Activated T-cell treated with anti-CD3 and anti-CD28 coated beads for 48 hours (primary cell): ENCODE measurements around the gene MKRN1.
"Not testable (repeated sequence)": the region's sequence is repeated elsewhere in the genome, so short reads cannot be mapped to it uniquely, and the experiment has no call there.

Experiments
- DNase-seq: peaks from one replicate; pipeline ENCODE4 v3.0.0-alpha.2; 2020; ENCODE audit warnings: low read depth

The MKRN1 gene

DNA sequence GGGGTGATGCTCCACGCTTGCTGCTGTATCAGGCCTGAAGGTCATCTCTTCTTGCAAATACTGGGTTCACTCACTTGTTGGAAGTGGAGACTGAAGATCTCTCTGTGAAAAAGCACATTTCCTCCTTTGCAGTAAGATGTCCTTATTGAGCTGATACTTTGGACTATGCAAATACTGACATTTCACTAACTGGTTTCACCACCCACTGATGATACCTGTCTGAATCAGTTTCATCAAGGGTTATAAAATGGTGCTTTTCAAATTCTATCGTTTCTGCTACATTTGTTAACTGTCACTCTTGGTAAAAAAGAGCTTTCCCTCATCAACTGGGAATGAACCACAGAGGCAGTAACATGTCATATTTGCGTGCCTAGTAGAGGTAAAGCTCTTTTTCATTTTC lies 39.9 kb downstream of the MKRN1 start:
- no peak for DNase-seq

DNA sequence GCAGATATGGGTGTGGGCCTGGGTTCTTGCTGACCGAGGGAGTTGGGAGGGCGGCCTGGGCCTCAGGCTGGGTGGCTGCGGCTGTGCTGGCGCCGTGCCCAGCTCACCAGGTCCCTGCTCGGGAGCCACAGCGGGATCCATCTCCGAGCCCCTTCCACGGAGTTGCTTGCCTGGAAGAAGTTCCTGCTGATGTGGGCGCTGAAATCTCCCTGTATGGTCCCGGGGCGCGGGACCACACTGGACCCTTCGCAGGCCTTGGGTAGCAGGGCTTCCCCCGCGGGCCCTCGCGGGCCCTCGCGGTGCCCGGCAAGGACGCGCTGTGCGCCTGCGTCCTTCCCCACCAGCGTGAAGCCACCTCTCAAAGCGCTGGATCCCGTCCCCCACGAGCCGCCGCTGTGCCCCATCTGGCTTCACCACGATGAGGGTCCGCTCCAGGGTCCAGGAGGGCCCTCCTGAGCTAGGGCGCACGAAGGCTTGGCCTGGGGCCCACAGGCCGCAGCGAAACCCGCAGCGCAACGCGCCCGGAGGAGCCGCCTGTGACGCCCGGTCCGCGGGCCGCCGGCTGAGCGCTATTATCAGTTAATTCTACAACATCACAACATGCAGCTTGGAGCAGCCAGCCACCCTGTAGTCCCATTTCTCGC lies 43.9 kb downstream of the MKRN1 start:
- no peak for DNase-seq

DNA sequence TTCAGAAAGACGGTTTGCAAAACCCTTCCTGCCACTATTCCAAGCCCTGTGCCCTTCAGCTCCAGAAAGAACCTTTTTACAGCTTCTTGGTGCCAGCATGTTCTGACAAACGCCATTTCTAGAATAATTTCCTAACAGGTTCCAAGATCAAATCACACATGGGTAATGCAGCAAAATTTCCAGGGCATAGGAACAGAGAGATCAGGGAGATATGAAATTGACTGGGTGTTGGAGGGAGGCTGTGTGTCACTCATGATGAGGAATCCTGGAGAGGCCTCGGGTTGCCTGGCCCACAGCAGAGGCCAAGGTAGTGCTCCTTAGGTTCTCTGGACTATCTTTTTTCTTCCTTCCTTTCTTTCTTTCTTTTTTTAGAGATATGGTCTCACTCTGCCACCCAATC lies 45.9 kb downstream of the MKRN1 start:
- no peak for DNase-seq

GRCh38 chr7:140426130-140426529 lies 53.2 kb downstream of the MKRN1 start:
- DNase-seq: no peak

GRCh38 chr7:140425718-140426117 lies 53.6 kb downstream of the MKRN1 start:
- no peak for DNase-seq

DNA sequence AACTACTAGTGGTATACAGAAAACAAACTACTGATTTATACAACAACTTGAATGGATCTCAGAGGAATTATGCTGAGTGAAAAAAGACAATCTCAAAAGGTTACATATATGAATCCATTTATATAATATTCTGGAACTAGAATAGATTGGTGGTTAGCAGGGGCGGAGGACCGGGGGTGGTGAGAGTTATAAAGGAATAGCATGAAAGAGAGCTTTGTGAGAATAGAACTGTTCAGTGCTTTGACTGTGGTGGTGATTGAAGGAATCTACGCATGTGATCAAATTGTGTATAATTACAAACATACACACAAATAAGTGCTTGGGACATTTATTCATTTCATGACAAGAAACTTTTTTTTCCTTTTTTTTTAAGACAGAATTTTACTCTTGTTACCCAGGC lies 55.8 kb downstream of the MKRN1 start:
- DNase-seq: no peak

- DNase-seq: no peak
These were observed 57.8 kb downstream of the MKRN1 start for GRCh38 chr7:140421521-140421920.

DNA sequence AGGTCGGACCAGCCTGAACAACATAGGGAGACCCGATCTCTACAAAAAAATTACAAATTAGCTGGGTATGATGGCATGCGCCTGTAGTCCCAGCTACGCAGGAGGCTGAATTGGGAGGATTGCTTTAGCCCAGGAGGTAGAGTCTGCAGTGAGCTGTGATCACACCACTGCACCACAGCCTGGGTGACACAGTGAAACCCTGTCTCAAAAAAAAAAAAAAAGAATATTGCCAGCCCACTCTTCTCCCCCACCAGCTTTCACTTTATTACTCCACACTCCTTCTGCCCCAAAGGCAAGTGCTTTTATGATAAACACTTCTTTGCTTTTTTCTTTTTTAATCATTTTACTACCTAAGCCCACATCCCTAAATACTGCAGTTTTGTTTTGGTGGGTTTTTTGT lies 60.7 kb downstream of the MKRN1 start:
- no peak for DNase-seq

DNA sequence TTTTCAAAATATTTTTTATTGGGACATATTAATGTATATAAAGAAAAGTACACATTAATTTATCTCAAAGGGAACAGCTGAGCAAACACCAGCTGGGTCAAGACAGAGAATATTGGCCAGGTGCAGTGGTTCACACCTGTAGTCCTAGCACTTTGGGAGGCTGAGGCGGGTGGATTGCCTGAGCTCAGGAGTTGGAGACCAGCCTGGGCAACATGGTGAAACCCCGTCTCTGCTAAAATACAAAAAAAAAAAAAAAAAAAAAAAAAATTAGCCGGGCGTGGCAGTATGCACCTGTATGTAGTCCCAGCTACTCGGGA lies 61.2 kb downstream of the MKRN1 start:
- DNase-seq: not testable (repeated sequence)

- DNase-seq: no peak
These were observed 61.7 kb downstream of the MKRN1 start for GRCh38 chr7:140417456-140418155.

- DNase-seq: no peak
These were observed 62.7 kb downstream of the MKRN1 start for GRCh38 chr7:140416560-140416959.

DNA sequence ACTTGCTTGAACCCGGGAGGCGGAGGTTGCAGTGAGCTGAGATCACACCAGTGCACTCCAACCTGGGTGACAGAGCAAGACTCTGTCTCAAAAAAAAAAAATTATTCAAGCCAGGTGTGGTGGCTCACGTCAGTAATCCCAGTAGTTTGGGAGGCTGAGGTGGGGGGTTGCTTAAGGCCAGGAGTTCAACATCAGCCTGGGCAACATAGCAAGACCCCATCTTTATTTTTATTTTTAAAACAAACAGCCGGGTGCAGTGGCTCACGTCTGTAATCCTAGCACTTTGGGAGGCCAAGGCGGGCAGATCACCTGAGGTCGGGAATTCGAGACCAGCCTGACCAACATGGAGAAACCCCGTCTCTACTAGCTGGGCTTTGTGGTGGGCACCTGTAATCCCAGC lies 63.5 kb downstream of the MKRN1 start:
- DNase-seq: not testable (repeated sequence)

- DNase-seq: no peak
These were observed 63.9 kb downstream of the MKRN1 start for GRCh38 chr7:140415361-140415760.

GRCh38 chr7:140404565-140405065 lies 74.7 kb downstream of the MKRN1 start:
- DNase-seq: no peak

- DNase-seq: peak; percentile 15
These were observed 75.3 kb downstream of the MKRN1 start, which contains the start of gene RAB19 for GRCh38 chr7:140403878-140404564. RAB19 (plus strand) TSS chr7:140404058; CDS start chr7:140407647, 3,589 bp downstream.
